GM19193 (cell line): Measurements from ENCODE around the gene ITGBL1.

Source experiments
- POLR2A ChIP-seq: IDR thresholded peaks from 4 replicates; pipeline ENCODE4 v1.6.1; 2011; ENCODE audit not compliant: insufficient read depth, insufficient read length; ENCODE audit errors: extremely low read depth

The ITGBL1 gene

GRCh38 chr13:101481421-101481820 lies 28.9 kb downstream of the ITGBL1 start:
- no peak for TF ChIP-seq POLR2A

GRCh38 chr13:101486708-101487437 lies 34.4 kb downstream of the ITGBL1 start:
- no peak for TF ChIP-seq POLR2A

DNA sequence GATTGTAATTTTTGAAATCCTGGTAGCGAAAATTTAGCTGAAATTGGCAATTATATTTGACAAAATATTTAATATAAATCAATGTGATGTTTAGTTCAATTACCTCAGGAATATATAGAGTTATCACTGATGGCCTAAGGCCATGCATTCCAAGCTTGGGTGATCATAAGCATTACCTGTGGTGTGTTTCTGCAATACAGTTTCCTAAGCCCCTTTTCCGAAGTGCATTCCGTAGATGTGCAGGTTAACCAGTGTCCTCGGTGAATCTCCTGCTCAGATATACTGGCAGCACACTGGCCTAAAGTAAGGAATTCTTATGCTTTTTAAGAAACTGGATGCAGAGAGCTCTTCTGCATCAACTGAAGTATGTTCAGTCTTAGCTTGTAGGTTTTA lies 35.0 kb downstream of the ITGBL1 start:
- no peak for TF ChIP-seq POLR2A

GRCh38 chr13:101488734-101489133 lies 36.3 kb downstream of the ITGBL1 start:
- TF ChIP-seq POLR2A, result no peak

- TF ChIP-seq POLR2A, result no peak
Measured at GRCh38 chr13:101489643-101490405, 37.3 kb downstream of the ITGBL1 start.

DNA sequence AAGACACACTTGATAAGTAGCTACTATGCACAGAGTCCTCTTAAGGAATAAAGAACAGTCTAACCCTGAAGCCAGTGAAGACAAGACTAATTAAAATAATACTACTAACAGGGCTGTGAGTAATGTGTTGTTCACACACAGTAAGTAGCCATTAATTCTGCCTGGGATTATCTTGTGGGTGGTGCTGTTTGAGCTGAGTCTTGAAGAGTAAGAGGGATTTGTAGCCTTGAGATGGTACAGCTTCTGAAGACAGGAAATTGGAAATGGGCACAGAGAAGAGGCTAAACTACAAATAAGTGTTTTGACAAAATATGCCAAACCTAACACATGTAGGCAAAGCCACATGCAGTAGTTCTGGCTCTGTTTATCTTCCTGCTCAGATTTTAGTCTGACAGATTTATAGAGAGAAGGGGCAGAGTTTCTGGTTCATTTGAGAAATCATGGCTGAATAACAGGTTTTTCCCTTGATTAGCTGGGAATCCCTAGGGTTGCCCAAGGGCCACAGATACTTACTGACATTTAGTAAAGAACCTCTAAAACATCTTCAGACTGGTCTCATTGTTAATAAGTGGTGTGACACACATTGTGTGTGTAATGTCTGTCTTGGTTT lies 38.0 kb downstream of the ITGBL1 start:
- no peak for TF ChIP-seq POLR2A

- TF ChIP-seq POLR2A, result no peak
Measured at GRCh38 chr13:101492251-101492910, 39.9 kb downstream of the ITGBL1 start.

DNA sequence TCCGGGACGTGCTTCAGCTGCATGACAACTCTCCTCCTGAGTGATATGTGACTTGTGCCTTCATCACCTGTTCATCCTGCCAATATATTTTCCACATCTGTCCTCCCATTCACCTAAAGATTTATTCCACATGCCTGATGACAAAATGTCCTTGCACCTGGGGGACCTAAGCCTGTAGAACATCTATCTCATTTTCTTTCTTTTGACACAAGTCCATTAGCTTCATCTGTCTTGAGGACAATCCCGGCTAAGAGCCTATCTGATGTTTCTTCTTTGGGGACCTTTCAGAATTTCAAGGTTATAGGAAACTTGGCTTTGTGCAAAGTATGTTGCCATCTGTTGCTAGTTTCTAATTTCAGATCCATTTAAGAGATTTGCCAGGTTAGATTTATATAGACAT lies 41.1 kb downstream of the ITGBL1 start:
- TF ChIP-seq POLR2A, result no peak

DNA sequence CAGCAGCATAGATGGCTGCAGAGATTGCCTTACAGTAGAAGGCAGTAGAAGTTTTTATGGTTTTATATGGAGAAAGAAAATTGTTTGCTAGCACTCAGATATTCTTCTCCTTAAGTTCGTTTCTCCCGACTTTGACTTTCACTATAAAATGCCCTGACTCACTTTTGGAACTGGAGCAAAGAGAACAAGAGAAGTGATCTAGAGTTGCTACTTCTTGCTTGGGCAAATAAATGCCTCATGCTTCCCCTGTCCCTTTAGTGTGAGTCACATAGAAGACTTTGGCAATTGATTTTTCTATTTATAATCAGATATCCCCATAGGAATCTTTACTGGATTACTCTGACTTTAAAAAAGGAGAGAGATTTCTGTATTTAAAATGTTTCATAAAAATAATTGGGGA lies 46.9 kb downstream of the ITGBL1 start:
- TF ChIP-seq POLR2A, result no peak

DNA sequence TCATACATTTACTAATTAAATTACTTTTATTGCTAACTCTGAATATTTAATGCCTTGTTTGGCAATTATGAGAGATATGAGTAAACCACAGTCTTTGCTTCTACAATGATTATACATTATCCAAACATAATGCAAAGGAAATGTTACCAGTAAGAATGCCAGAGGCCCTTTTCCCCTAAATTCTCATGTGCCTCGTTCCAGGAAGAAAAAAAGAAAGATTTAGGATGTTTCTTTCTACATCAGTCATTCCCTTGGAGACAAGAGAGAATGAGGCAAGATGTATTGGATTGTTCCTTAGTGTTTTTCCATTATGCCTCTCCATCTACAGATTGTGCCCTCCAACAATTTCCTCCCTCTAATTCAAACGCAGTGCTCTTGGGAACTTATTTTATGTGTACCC lies 50.1 kb downstream of the ITGBL1 start:
- no peak for TF ChIP-seq POLR2A

DNA sequence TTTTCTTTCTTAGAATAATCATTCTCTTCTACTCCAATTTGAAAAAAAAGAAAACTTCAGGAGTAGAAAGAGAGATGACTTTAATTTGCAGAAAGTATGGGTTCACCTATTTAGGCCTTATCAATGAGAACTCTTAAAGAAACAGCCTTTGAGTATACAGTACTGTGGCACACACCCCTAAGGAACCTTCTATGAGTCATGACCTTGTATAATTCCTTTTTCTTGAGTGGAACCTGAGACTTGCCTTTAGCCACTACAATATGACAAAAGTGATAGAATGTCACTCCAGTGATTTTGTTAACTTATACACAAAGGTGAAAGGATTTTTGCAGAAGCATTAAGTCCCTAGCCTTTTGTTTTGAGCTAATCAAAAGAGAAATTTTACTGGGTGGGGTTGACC lies 58.7 kb downstream of the ITGBL1 start:
- no peak for TF ChIP-seq POLR2A

DNA sequence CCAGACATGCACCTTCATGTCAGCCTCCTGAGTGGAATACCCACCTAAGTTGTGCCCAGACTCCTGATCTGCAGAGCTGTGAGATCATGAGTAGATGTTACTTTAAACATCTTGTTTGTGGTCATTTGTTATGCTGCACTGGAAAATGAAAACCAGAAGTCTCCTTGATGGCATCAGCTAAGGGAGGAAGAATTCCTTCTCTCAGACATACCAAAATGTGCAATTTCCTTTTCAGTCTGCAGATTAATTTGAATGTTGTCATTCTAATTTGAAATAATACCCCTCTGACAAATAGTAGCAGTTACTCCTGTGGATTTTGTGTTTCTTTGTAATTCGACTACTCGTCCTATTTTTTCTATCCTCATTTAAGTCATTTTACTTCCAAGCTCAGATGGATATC lies 59.3 kb downstream of the ITGBL1 start:
- no peak for TF ChIP-seq POLR2A

GRCh38 chr13:101512650-101513049 lies 60.2 kb downstream of the ITGBL1 start:
- TF ChIP-seq POLR2A, result no peak

DNA sequence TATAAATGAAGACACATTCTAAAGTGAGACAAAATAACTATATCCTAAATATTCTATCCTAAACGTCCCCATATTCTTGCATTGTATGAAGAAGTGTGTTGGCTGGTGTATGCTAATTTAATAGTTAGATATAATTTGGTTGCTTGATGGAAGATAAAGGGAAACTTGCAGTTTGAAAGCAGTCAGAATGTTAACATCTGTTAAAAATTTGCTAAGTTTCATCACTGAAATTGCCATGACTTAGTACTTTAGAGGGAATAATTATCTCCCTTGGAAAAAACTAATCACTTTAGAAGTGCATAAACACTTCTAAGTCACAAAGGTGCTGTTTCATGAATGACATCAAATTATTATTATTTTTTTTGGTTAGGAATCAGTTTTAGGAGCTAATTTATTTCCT lies 61.6 kb downstream of the ITGBL1 start:
- TF ChIP-seq POLR2A, result no peak

DNA sequence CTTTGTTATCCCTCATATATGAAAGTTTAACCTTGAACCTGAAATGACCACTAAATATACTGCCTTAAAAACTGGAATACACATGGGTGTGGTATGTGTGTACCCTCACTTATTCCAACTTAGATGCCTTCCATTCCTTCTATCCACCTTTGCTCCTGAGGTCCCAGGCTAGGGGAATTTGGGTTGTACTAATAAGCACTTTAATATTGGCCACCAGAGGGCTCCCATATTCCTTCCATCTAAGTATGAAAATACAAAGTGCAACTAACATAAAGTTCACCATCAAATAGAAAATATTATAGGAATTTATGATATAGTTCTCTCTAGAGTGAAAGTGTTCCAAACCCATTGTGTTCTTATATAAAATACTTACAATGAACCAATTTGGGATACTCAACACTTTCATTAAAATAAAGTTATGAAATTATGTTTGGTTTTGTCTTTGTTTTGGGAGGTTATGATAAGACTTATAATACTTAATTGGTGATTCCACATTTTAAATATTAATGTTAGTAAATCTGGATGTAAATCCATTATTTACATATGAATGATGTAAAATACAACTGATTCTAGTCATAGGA lies 62.3 kb downstream of the ITGBL1 start:
- no peak for TF ChIP-seq POLR2A
